Lung (tissue), 12 donors: Measurements from ENCODE around the gene TMEM131L. TPM values are rescaled to one million over a fixed set of nuclear protein-coding genes. Genes with fewer than 3 reads are reported as not detected.

Experiments
- ATAC-seq: fragments of 200-7000 bp; cut with Tn5 transposase; one replicate; pipeline ENCODE4 v1.9.1; 2020; ENCODE audit warnings: moderate number of reproducible peaks; ENCODE audit not compliant: insufficient read depth, low FRiP score
- DNase-seq, 3 donors: peaks; one replicate each; pipeline ENCODE4 v3.0.0-alpha.2; 2013 to 2017
- H3K27ac ChIP-seq, 2 donors: one replicate each; pipeline ENCODE4 v1.5.1; 2013; ENCODE audit warnings: mild to moderate bottlenecking in 2 of 2, moderate library complexity in 2 of 2, control low read depth in 1 of 2, inconsistent platforms in 1 of 2, low read depth in 1 of 2, low read length in 1 of 2
- H3K27me3 ChIP-seq, 3 donors: one replicate each; pipeline ENCODE4 v1.5.1; 2013; ENCODE audit warnings: low read length in 2 of 3; ENCODE audit not compliant: control insufficient read depth in 3 of 3, insufficient read depth in 3 of 3
- H3K36me3 ChIP-seq, 4 donors: one replicate each; pipeline ENCODE4 v1.5.1; 2013; ENCODE audit warnings: low read length in 4 of 4, mild to moderate bottlenecking in 1 of 4, moderate library complexity in 1 of 4; ENCODE audit not compliant: control insufficient read depth in 4 of 4, insufficient read depth in 4 of 4
- H3K4me1 ChIP-seq, 5 donors: one replicate each; pipeline ENCODE4 v1.5.1; 2013; ENCODE audit warnings: low read length in 5 of 5, mild to moderate bottlenecking in 2 of 5, moderate library complexity in 1 of 5; ENCODE audit not compliant: control insufficient read depth in 5 of 5, insufficient read depth in 5 of 5
- H3K4me3 ChIP-seq: one replicate; pipeline ENCODE4 v1.5.1; 2013; ENCODE audit warnings: mild to moderate bottlenecking, control low read depth, moderate library complexity
- H3K9ac ChIP-seq, 2 donors: one replicate each; pipeline ENCODE4 v1.5.1; 2013; ENCODE audit warnings: low read length in 2 of 2, control low read depth in 1 of 2; ENCODE audit not compliant: insufficient read depth in 1 of 2
- H3K9me3 ChIP-seq, 4 donors: one replicate each; pipeline ENCODE4 v1.5.1; 2013; ENCODE audit warnings: low read length in 3 of 4, mild to moderate bottlenecking in 1 of 4, moderate library complexity in 1 of 4; ENCODE audit not compliant: control insufficient read depth in 4 of 4, insufficient read depth in 3 of 4
- CTCF ChIP-seq: IDR thresholded peaks from 2 replicates; pipeline ENCODE4 v1.5.1; 2012; ENCODE audit warnings: mild to moderate bottlenecking; ENCODE audit errors: control extremely low read depth, extremely low read depth
- WGBS, 2 donors: extraction: QIAGEN DNeasy Blood & Tissue Kit; methylation state at CpG; one replicate each; pipeline ENCODE4 v1.1.7; 2013; 5-methylcytosine and 5-hydroxymethylcytosine counted together
- polyA plus RNA-seq, 2 donors: library from polyadenylated mRNA; stranded (reverse); fragments of 200-250 nt; gene quantifications; one replicate each; pipeline ENCODE4 v1.2.1, GENCODE V29; 2013
- total RNA-seq, 2 donors: library from RNA; depleted of rRNA in 1 of 2; stranded (reverse); fragments of >200 nt in 1 of 2; gene quantifications; one replicate each; pipeline ENCODE4 v1.2.1, GENCODE V29; 2014 to 2021
- donor health status: control.
- donor health status: control.
- donor health status: Bipolar disorder and iron deficiency.
- donor health status: healthy.
- donor health status: DM: yes; HTN: yes; CAD: no.

Gene TMEM131L
- total and polyA plus RNA-seq, 4 donors, result 2.9 to 40.6 (median 11.8) TPM

GRCh38 chr4:153418558-153418957 lies 47.6 kb upstream of the TMEM131L start:
- Histone ChIP-seq H3K27ac (no peak overlapping the region), H3K36me3 (no peaks in the 10 kb centered on the region), H3K4me1 (peaks cover 0 to 7% (median 0%) of the 10 kb centered on the region in 5 donors), H3K27me3 (no peaks in the 10 kb centered on the region), H3K9me3 (no peaks in the 10 kb centered on the region), H3K9ac (no peak overlapping the region), H3K4me3 (no peak overlapping the region)
- whole genome bisulfite sequencing, 2 donors, result 79 to 89% methylated on average over 3 of the region's 3 CpGs
- ATAC-seq (no peak), DNase-seq (peak in 2 of 3 donors; percentile 69 to 72)
- TF ChIP-seq CTCF, result no peak

GRCh38 chr4:153419029-153419428 lies 47.1 kb upstream of the TMEM131L start:
- no peaks in the 10 kb centered on the region for H3K36me3 ChIP-seq
- ATAC-seq, result no peak
- H3K27me3 ChIP-seq, result no peaks in the 10 kb centered on the region
- DNase-seq, result peak in 1 of 3 donors; percentile 14
- no peaks in the 10 kb centered on the region for H3K9me3 ChIP-seq
- peaks cover 0 to 7% (median 0%) of the 10 kb centered on the region in 5 donors for H3K4me1 ChIP-seq
- 84 to 90% methylated on average over 5 of the region's 5 CpGs for WGBS, 2 donors
- no peak overlapping the region for H3K9ac ChIP-seq
- no peak overlapping the region for H3K4me3 ChIP-seq
- no peak overlapping the region for H3K27ac ChIP-seq
- TF ChIP-seq CTCF, result no peak

DNA sequence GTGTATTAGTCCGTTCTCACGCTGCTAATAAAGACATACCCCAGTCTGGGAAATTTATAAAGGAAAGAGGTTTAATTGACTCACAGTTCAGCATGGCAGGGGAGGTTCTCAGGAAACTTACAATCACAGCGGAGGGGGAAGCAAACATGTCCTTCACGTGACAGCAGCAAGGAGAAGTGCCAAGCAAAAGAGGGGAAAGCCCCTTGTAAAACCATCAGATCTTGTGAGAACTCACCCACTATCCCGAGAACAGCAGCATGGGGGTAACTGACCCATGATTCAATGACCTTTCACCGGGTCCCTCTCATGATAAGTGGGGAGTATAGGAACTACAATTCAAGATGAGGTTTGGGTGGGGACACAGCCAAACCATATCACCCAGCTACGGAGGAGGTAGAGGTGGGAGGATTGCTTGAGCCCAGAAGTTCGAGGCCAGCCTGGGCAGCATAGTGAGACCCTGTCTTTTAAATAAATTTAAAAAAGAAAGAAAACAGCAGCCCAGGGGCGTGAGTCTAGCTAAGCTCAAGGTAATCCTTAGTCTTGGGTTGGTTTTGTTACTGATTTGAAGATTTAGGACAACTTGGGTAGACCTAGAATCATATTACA lies 46.4 kb upstream of the TMEM131L start:
- Histone ChIP-seq H3K36me3 (no peaks in the 10 kb centered on the region), H3K4me1 (peaks cover 0 to 7% (median 0%) of the 10 kb centered on the region in 5 donors), H3K27ac (no peak overlapping the region), H3K4me3 (no peak overlapping the region), H3K9ac (no peak overlapping the region), H3K27me3 (no peaks in the 10 kb centered on the region), H3K9me3 (no peaks in the 10 kb centered on the region)
- WGBS, 2 donors, result 75% methylated on average over 9 of the region's 9 CpGs
- ATAC-seq (no peak), DNase-seq (no peak)
- no peak for TF ChIP-seq CTCF

- WGBS, 2 donors, result 83 to 96% methylated on average over 2 of the region's 2 CpGs
- no peak for TF ChIP-seq CTCF
- no peak overlapping the region for H3K27ac ChIP-seq
- no peaks in the 10 kb centered on the region for H3K27me3 ChIP-seq
- H3K9me3 ChIP-seq, result no peaks in the 10 kb centered on the region
- H3K9ac ChIP-seq, result no peak overlapping the region
- H3K4me1 ChIP-seq, result peaks cover 0 to 7% (median 0%) of the 10 kb centered on the region in 5 donors
- no peak for ATAC-seq
- DNase-seq, result no peak
- no peak overlapping the region for H3K4me3 ChIP-seq
- H3K36me3 ChIP-seq, result no peaks in the 10 kb centered on the region
These were observed 45.8 kb upstream of the TMEM131L start for GRCh38 chr4:153420361-153420760.
